Globus pallidus (tissue), 1 donor: Measurements from ENCODE around the gene MYO18A.

Source experiments
- DNase-seq: peaks from one replicate; pipeline ENCODE4 v3.0.0-alpha.2; 2015; ENCODE audit warnings: low spot score

The MYO18A gene

DNA sequence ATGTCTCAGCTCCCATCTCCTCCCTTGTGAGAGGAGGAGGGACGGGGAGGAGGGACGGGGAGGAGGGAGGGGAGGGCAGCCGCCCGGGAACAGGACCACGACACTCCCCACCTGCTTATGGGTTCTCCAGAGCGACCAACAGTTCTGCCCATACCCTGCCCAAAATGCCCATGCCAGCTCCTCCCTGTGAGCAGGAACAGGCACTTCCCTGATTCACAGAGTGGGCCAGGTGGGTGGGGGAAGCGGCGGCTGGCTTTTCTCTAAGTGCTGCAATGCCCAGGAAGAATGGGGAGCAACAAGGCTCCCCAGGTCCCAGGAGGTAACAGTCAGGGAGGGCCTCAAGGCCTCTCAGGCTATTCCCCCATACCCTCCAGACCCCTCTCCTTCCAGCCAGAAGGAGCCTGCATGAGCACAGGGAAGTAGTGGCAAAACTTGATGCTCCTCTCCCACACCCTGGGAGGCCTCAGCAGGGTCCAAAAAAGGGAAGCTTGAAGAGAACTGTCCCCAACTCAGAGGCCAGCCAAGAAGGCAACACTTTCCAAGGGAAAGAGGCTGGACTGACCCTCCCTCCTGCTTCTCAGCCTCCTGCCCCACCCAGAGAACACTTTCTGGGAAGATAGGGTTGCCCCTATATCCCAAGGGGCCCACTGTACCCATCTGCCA lies 53.8 kb downstream of the MYO18A start:
- no peak for DNase-seq

DNA sequence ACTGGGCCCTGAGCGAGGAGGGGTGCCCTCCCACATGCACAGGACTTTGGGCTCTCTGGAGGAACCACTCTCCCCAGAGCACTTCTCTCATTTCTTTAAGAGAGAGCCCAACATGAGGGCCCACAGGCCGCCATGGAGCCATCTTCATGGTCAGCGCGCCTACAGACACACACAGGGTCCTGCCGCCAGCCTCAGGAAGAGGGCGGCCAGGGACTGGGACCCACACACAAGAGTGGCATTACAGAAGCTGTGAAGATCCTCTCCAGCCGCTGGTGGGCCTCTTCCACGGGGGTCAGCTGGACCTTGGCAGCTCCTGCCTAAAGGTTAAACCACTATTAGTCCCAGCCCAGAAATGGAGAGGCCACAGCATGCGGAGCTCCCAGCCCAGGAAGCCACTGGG lies 54.5 kb downstream of the MYO18A start:
- DNase-seq: no peak

- DNase-seq: no peak
Measured at GRCh38 chr17:29124925-29125273, 55.3 kb downstream of the MYO18A start.

GRCh38 chr17:29124135-29124924 lies 55.9 kb downstream of the MYO18A start:
- no peak for DNase-seq

- no peak for DNase-seq
Measured at GRCh38 chr17:29123111-29123510, 57.1 kb downstream of the MYO18A start.

DNA sequence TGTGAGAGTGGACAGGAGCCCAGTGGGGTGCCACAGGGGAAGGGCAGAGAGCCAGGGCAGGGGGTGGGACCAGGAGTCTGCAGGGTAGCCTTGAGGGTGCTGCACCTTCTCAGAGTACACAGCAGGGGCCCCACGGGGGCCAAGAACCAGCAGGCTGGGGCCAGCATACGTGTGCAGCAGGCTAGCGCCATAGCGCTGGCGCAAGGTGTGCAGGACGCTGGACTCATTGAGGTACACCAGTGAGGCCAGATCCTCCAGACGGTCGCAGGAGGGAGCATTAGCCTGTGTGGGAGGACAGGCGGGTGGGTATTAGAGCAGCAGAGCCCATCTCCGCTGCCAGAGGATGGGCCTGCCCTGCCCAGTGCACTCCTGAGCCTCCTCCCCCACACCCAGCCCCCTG lies 58.8 kb downstream of the MYO18A start:
- no peak for DNase-seq

DNA sequence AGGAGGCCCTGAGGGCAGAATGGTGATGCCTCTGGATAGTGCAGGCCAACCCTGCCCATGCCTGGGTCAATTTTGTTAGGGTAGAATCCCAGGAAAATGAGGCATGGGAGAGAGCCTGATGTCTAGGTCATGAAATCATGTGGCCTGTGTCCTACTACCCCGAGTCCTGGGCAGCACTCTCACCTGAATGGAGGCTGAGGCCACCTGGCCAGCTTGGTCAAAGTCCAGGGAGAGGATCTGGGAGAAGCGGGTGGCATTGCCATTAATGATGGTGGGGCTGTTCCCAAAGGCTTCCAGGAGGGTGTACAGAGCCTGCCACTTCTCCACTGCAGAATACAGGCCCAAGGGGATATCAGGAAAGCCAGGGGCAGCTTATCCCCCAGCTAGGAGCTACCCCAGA lies 59.8 kb downstream of the MYO18A start:
- no peak for DNase-seq

DNA sequence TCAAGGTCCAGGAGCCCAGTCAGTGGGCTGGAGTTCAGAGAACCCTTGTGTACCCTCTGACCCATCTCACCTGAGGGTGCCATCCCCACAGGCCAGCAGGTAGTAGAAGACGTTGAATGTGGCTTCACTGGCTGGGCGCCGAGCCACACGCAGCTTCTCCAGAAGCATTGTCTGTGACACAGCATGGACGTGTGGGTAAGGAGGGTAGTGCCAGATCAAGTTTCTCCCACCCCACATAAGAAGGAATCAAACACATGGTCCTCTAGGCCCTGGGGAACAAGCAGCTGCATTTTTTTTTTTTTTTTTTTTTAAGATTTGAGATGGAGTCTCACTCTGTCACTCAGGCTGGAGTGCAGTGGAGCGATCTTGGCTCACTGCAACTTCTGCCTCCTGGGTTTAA lies 60.9 kb downstream of the MYO18A start:
- no peak for DNase-seq

DNA sequence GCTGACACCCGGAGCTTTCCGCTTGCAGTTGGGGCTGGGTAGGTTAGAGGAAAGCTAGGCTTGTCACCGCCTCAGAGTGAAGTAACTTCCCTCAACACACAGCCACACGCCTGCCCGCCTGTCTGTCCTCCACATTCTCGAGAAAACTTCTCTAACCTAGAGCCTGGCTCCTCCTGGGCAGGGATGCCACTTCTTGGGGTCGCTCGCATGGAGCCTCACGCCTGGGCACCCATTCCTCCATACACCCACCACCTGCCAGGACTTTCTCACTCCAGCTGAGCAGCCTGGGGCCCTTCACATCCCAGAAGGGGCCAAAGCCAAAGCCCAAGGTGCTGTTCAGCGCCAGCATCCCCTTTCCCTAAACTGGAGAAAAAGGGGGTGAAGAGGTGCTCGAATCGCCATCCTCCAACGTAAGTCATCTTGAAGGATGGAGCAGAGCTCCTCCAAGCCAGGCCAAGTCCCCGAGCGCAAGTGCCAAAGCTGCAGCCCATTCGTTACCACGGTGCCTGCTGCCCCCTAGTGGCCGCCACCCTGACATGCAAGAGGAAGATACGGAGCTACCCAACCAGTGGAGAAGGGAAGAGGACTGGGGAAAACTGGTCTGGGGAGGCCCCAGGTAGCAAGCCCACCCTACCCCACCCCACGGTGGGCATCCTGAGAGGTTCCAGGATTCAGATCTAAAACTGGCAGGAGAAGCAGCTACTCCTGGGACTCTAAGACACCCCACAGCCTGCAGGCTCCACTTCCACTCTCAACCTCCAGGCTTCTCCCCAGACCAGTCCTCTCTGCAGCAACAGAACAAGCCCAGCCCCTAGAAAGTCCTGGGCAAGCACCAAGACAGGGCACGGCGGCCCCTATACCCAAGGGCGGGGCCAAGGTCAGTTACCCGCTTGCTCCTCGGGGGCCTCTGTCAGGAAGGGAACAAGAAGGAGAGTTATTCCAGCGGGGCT lies 63.1 kb downstream of the MYO18A start:
- DNase-seq: peak; percentile 69

GRCh38 chr17:29115961-29116803 lies 64.0 kb downstream of the MYO18A start:
- DNase-seq: no peak

GRCh38 chr17:29115435-29115834 lies 64.8 kb downstream of the MYO18A start:
- no peak for DNase-seq

- DNase-seq: no peak
Measured at GRCh38 chr17:29114141-29114540, 66.1 kb downstream of the MYO18A start.

- no peak for DNase-seq
Measured at GRCh38 chr17:29113334-29113733, 66.9 kb downstream of the MYO18A start.

GRCh38 chr17:29112771-29113295 lies 67.4 kb downstream of the MYO18A start:
- no peak for DNase-seq

GRCh38 chr17:29111816-29112499 lies 68.2 kb downstream of the MYO18A start:
- no peak for DNase-seq

GRCh38 chr17:29110372-29110757 lies 69.8 kb downstream of the MYO18A start:
- no peak for DNase-seq

DNA sequence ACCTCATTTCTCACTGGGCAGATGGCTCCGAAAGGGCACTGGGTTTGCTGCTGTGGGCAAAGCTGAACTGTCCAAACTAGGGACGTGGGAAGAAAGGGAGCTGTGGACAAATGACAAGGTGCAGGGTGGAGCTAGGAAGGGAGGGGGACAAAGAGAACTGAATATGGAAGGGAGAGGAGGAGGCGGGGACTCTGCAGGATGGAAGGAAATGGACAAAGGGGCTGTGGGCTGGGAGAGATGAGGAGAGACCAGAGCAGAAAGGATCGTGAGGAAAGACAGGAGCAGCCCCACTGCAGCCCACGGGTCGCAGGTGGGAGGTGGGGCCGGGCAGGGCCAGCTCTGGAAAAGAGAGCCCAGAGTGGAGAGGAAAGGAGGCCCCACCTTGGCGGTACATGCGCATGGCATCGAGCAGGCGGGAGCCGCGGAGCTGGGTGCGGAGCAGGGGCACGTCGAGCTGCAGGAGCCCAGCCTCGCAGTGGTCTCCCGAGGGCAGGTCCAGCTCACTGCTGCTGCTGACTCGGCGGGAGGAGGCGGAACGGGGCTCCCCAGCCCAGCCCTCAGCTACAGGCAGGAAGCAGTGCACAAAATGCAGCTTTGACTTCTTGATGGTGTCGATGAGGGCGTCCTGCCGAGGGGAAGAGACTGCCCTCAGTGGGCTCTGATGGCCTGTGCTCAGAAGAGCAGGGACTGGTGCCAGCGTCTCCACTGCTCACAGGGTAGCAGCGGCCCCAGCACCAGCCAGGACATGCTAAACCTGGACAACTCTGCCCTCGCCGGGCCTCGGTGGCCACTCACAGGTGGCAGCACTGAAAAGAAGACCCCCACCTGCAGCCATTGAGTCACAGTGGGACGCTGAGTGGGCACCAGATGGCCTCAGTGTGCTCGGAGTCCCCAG lies 70.5 kb downstream of the MYO18A start:
- no peak for DNase-seq

DNA sequence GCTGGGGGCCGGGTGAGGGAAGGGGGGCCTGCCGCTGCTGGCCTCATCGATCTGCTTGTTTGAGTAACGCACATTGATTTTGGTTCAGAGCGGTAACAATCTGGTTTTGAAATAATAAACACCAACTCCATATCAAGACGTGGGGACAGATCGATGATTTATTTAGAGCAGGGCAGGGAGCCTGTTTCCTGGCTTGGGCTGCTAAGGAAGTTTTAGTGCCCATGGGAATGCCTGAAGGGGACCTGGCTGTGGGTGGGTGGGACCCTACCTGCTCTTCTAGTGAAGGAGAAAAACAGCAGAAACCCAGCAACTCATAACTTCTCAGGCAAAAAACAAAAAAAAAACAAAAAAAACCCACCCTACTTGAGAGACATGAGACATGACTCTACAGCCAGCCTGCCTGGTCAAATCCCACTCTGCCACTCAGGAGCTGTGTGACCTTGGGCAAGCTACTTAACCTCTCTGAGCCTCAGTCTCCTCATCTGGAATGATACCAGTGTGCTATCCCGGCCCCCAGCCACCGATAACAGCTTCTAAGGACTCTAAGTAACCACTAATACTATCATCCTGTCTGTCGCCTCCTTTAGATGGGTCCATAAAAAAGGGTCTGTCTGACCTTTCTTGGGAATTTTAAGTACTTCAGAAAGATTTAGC lies 71.2 kb downstream of the MYO18A start:
- no peak for DNase-seq
